ENCODE measurements around the gene FYCO1. TPM values are rescaled to one million over a fixed set of nuclear protein-coding genes. Genes with fewer than 3 reads are reported as not detected.

Gene FYCO1
- total RNA-seq, 2 experiments from 2014 or later = 9.4 to 15.2 TPM

DNA sequence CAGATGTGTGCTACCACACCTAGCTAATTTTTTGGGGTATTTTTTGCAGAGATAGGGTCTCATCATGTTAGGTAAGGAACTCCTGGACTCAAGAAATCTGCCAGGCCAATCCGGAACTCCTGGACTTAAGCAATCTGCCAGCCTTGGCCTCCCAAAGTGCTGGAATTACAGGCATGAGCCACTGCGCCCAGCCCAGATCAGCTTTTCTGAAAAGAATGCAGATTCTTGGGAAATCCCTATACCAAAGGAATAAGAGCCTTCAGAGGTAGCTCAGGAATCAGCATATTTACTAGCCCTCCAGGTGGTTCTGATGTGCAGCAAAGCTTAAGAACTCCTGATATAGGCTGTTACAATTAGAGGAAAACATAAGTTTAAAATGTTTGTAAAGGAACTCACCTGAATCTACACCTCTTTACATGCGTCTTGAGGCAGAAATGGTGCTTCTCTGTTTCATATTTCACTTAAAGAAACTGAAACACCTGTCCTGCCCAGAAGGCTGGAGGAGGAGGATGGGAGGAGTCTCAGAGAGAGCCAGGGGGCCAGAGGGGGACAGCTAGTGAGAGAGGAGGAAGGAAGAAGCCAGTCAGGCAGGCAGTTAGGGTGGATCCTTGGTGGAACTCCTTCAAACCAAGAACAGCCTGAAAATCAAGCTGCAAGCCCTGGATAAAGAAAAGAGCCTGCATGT, 31.5 kb upstream of the FYCO1 start, which contains the start of gene XCR1:
XCR1 (minus strand) TSS at position 463 of the 685 bp plus-strand sequence. CDS start 5,536 bp downstream, outside the sequence.
- Histone ChIP-seq H2AFZ (ENCODE audit: low read length) (no peak within 1 kb of the TSS), H3K4me1 (ENCODE audit: insufficient read depth, low read length, poor library complexity, severe bottlenecking) (no peaks in the 10 kb centered on the region), H3K79me2 (ENCODE audit: insufficient read depth, low read depth, low read length) (no peaks in the 10 kb centered on the region), H3K9me3 (ENCODE audit: low read length) (peaks cover 11% of the 10 kb centered on the region), H4K20me1 (ENCODE audit: insufficient read depth, low read length) (no peaks in the 10 kb centered on the region), H3K36me3 (ENCODE audit: insufficient read depth, low read length) (no peaks in the 10 kb centered on the region), H3K4me3 (ENCODE audit: low read depth, low read length, poor library complexity, severe bottlenecking) (no peak within 1 kb of the TSS), H3K27ac (ENCODE audit: low read depth, low read length, poor library complexity, severe bottlenecking) (no peak within 1 kb of the TSS), H3K9me2 (ENCODE audit: insufficient read depth, low read length) (no peaks in the 10 kb centered on the region), H3K4me2 (ENCODE audit: low read length) (no peak within 1 kb of the TSS)
- no peak for DNase-seq (ENCODE audit: low spot score)
- CTCF ChIA-PET (ENCODE audit: unreplicated experiment) = no interaction called here
- TF ChIP-seq, protein P1, sequence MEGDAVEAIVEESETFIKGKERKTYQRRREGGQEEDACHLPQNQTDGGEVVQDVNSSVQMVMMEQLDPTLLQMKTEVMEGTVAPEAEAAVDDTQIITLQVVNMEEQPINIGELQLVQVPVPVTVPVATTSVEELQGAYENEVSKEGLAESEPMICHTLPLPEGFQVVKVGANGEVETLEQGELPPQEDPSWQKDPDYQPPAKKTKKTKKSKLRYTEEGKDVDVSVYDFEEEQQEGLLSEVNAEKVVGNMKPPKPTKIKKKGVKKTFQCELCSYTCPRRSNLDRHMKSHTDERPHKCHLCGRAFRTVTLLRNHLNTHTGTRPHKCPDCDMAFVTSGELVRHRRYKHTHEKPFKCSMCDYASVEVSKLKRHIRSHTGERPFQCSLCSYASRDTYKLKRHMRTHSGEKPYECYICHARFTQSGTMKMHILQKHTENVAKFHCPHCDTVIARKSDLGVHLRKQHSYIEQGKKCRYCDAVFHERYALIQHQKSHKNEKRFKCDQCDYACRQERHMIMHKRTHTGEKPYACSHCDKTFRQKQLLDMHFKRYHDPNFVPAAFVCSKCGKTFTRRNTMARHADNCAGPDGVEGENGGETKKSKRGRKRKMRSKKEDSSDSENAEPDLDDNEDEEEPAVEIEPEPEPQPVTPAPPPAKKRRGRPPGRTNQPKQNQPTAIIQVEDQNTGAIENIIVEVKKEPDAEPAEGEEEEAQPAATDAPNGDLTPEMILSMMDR (conservative IDR thresholded peaks at IDR 0.05; ENCODE audit: low read length) = no peak
- no peak for TF ChIP-seq EZH2phosphoT487 (IDR thresholded peaks at IDR 0.05; ENCODE audit: borderline replicate concordance, low read depth, low read length)
- no TSS peak for BruUV-seq (replicated peaks)
- POLR2A ChIA-PET = interaction anchor here (1.2 kb wide), 1 partner anchor 25 kb away, joined by 3 read pairs; no protein-coding TSS in a partner anchor
- intact Hi-C loops (cut with micrococcal nuclease; ENCODE audit: unreplicated experiment) = no loop called here

DNA sequence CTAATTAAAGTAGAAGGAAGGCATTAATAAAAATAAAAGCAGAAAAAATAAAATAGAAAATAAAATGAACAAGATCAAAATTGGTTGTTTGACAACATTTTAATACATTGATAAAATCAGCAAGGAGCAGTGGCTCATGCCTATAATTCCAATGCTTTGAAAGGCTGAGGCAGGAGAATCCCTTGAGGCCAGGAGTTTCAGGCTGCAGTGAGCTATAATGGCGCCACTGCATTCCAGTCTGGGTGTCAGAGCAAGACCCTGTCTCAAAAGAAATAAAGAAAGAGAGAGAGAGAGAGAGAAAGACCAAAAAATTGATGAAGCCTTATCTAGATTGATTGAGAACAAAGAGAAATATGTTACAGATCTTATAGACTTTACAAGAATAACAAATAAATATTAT, 29.5 kb upstream of the FYCO1 start:
- H3K9me2 ChIP-seq (ENCODE audit: insufficient read depth, low read length) = no peaks in the 10 kb centered on the region
- POLR2A ChIA-PET = no interaction called here
- no peak overlapping the region for H3K4me2 ChIP-seq (ENCODE audit: low read length)
- intact Hi-C loops (cut with micrococcal nuclease; ENCODE audit: unreplicated experiment) = no loop called here
- no peak overlapping the region for H3K4me3 ChIP-seq (ENCODE audit: low read depth, low read length, poor library complexity, severe bottlenecking)
- TF ChIP-seq, protein P1 (conservative IDR thresholded peaks at IDR 0.05; ENCODE audit: low read length) = no peak
- TF ChIP-seq EZH2phosphoT487 (IDR thresholded peaks at IDR 0.05; ENCODE audit: borderline replicate concordance, low read depth, low read length) = no peak
- H3K27ac ChIP-seq (ENCODE audit: low read depth, low read length, poor library complexity, severe bottlenecking) = no peak overlapping the region
- no peaks in the 10 kb centered on the region for H3K79me2 ChIP-seq (ENCODE audit: insufficient read depth, low read depth, low read length)
- no peaks in the 10 kb centered on the region for H4K20me1 ChIP-seq (ENCODE audit: insufficient read depth, low read length)
- H3K36me3 ChIP-seq (ENCODE audit: insufficient read depth, low read length) = no peaks in the 10 kb centered on the region
- H2AFZ ChIP-seq (ENCODE audit: low read length) = no peak overlapping the region
- no TSS peak for BruUV-seq (replicated peaks)
- CTCF ChIA-PET (ENCODE audit: unreplicated experiment) = no interaction called here
- DNase-seq (ENCODE audit: low spot score) = no peak
- peaks cover 11% of the 10 kb centered on the region for H3K9me3 ChIP-seq (ENCODE audit: low read length)
- H3K4me1 ChIP-seq (ENCODE audit: insufficient read depth, low read length, poor library complexity, severe bottlenecking) = no peaks in the 10 kb centered on the region

DNA sequence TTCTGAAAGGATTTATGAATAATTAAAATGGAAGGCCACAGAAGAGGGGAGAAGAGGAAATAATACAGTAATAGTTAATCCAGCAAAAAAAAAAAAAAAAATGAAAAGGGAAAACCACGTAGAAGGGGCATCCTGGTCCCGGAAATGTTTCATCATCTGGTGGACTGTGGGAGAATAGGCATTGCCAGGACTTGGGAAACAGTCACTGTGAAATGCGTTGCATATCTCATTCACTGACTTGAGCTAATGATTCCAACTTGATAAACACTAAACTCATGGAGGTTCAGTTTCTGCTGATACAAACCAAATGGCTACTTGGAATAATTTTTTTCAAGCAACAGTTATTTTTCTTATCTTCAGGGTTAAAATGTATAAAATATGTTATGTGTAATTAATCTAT, 28.5 kb upstream of the FYCO1 start:
- H3K4me3 ChIP-seq (ENCODE audit: low read depth, low read length, poor library complexity, severe bottlenecking) = no peak overlapping the region
- H4K20me1 ChIP-seq (ENCODE audit: insufficient read depth, low read length) = no peaks in the 10 kb centered on the region
- no peaks in the 10 kb centered on the region for H3K79me2 ChIP-seq (ENCODE audit: insufficient read depth, low read depth, low read length)
- H2AFZ ChIP-seq (ENCODE audit: low read length) = no peak overlapping the region
- intact Hi-C loops (cut with micrococcal nuclease; ENCODE audit: unreplicated experiment) = no loop called here
- H3K9me2 ChIP-seq (ENCODE audit: insufficient read depth, low read length) = no peaks in the 10 kb centered on the region
- ChIA-PET POLR2A (interaction anchor here (0.7 kb wide), 1 partner anchor 198 kb away, joined by 3 read pairs; no protein-coding TSS in a partner anchor), CTCF (ENCODE audit: unreplicated experiment) (no interaction called here)
- H3K9me3 ChIP-seq (ENCODE audit: low read length) = peaks cover 11% of the 10 kb centered on the region
- no peaks in the 10 kb centered on the region for H3K36me3 ChIP-seq (ENCODE audit: insufficient read depth, low read length)
- no peak overlapping the region for H3K4me2 ChIP-seq (ENCODE audit: low read length)
- DNase-seq (ENCODE audit: low spot score) = no peak
- BruUV-seq (replicated peaks) = no TSS peak
- no peak overlapping the region for H3K27ac ChIP-seq (ENCODE audit: low read depth, low read length, poor library complexity, severe bottlenecking)
- no peak for TF ChIP-seq EZH2phosphoT487 (IDR thresholded peaks at IDR 0.05; ENCODE audit: borderline replicate concordance, low read depth, low read length)
- TF ChIP-seq, protein P1 (conservative IDR thresholded peaks at IDR 0.05; ENCODE audit: low read length) = no peak
- no peaks in the 10 kb centered on the region for H3K4me1 ChIP-seq (ENCODE audit: insufficient read depth, low read length, poor library complexity, severe bottlenecking)

Data from OCI-LY7 (cell line).